GM12892 (cell line): ENCODE measurements around the gene SF3B2.
"Not testable (repeated sequence)": the region's sequence is repeated elsewhere in the genome, so short reads cannot be mapped to it uniquely, and the experiment has no call there.

Experiments used
- DNase-seq: peaks from one replicate; pipeline ENCODE4 v3.0.0; 2011; ENCODE audit not compliant: insufficient read length
- FAIRE-seq: peaks from 2 replicates; lab custom pipeline; 2011; peaks lifted over from hg19 to GRCh38; lab: Jason Lieb, UNC
- POLR2A ChIP-seq: IDR thresholded peaks from 2 replicates; pipeline ENCODE4 v1.6.1; 2011; ENCODE audit warnings: low read depth, low read length, control low read depth
- POLR2AphosphoS5 ChIP-seq: IDR thresholded peaks from 2 replicates; pipeline ENCODE4 v1.6.1; 2011; ENCODE audit warnings: low read depth, low read length, control low read depth
- TAF1 ChIP-seq: IDR thresholded peaks from 2 replicates; pipeline ENCODE4 v1.6.1; 2011; ENCODE audit warnings: low read depth, mild to moderate bottlenecking, control low read depth, low read length, borderline replicate concordance

Gene SF3B2

GRCh38 chr11:66072518-66072917 lies 20.4 kb downstream of the SF3B2 start:
- no peak for TF ChIP-seq POLR2AphosphoS5
- no peak for TF ChIP-seq POLR2A
- TF ChIP-seq TAF1, result no peak
- no peak for DNase-seq
- FAIRE-seq, result no peak

- no peak for TF ChIP-seq POLR2AphosphoS5
- DNase-seq, result no peak
- FAIRE-seq, result no peak
Measured at GRCh38 chr11:66073669-66074068, 21.5 kb downstream of the SF3B2 start.

GRCh38 chr11:66075273-66075672 lies 23.1 kb downstream of the SF3B2 start:
- no peak for TF ChIP-seq POLR2A
- DNase-seq, result no peak
- FAIRE-seq, result no peak

GRCh38 chr11:66076561-66076960 lies 24.4 kb downstream of the SF3B2 start:
- DNase-seq (no peak), FAIRE-seq (no peak)
- TF ChIP-seq TAF1 (no peak), POLR2AphosphoS5 (no peak), POLR2A (no peak)

GRCh38 chr11:66077927-66078326 lies 25.8 kb downstream of the SF3B2 start:
- DNase-seq (no peak), FAIRE-seq (no peak)
- no peak for TF ChIP-seq TAF1
- no peak for TF ChIP-seq POLR2A
- no peak for TF ChIP-seq POLR2AphosphoS5

- DNase-seq, FAIRE-seq: not testable (repeated sequence)
Measured at GRCh38 chr11:66078949-66079348, 26.8 kb downstream of the SF3B2 start.

GRCh38 chr11:66080055-66080817 lies 28.1 kb downstream of the SF3B2 start:
- no peak for DNase-seq
- TF ChIP-seq POLR2A, result no peak
- TF ChIP-seq POLR2AphosphoS5, result no peak
- no peak for TF ChIP-seq TAF1
- FAIRE-seq, result no peak

- FAIRE-seq, result peak; percentile 86
- TF ChIP-seq POLR2A, result no peak
- no peak for TF ChIP-seq POLR2AphosphoS5
- no peak for TF ChIP-seq TAF1
- peak; percentile 52 for DNase-seq
Measured at GRCh38 chr11:66081505-66081904, 29.3 kb downstream of the SF3B2 start.

- DNase-seq (no peak), FAIRE-seq (peak; percentile 62)
- TF ChIP-seq POLR2A, result no peak
- no peak for TF ChIP-seq POLR2AphosphoS5
- no peak for TF ChIP-seq TAF1
Measured at GRCh38 chr11:66082946-66083698, 31.0 kb downstream of the SF3B2 start.

GRCh38 chr11:66083767-66084166 lies 31.6 kb downstream of the SF3B2 start:
- no peak for FAIRE-seq
- TF ChIP-seq POLR2A, result no peak
- TF ChIP-seq TAF1, result no peak
- no peak for TF ChIP-seq POLR2AphosphoS5
- DNase-seq, result no peak

GRCh38 chr11:66084821-66085475 lies 32.8 kb downstream of the SF3B2 start:
- no peak for FAIRE-seq
- TF ChIP-seq TAF1 (no peak), POLR2A (no peak), POLR2AphosphoS5 (no peak)
- DNase-seq, result no peak
